Endothelial cell of umbilical vein (primary cell): ENCODE data around the gene CREB3.

Experiments used
- CTCF ChIP-seq, 2 donors: IDR thresholded peaks; 1 replicate in 1 of 2; 2 replicates in 1 of 2; pipeline ENCODE4 v1.5.1; 2011; ENCODE audit warnings: low read length in 2 of 2, mild to moderate bottlenecking in 2 of 2, moderate library complexity in 2 of 2, control low read depth in 1 of 2, inconsistent platforms in 1 of 2, low read depth in 1 of 2; ENCODE audit not compliant: insufficient read depth in 1 of 2; ENCODE audit errors: extremely low read depth in 1 of 2
- EZH2 ChIP-seq: IDR thresholded peaks from 2 replicates; pipeline ENCODE4 v1.6.1; 2012; ENCODE audit warnings: borderline replicate concordance, low read depth, mild to moderate bottlenecking, moderate library complexity, low read length, inconsistent platforms; ENCODE audit not compliant: severe bottlenecking
- FOS ChIP-seq: IDR thresholded peaks from 2 replicates; pipeline ENCODE4 v1.6.1; 2011; ENCODE audit warnings: mild to moderate bottlenecking, low read length, moderate library complexity, borderline replicate concordance; ENCODE audit not compliant: insufficient read depth
- GATA2 ChIP-seq: IDR thresholded peaks from 2 replicates; pipeline ENCODE4 v1.7.0; 2011; ENCODE audit warnings: low read depth, mild to moderate bottlenecking, moderate library complexity, mixed read lengths, low read length; ENCODE audit not compliant: insufficient read length, insufficient read depth
- JUN ChIP-seq: IDR thresholded peaks from 2 replicates; pipeline ENCODE4 v1.6.1; 2011; ENCODE audit warnings: borderline replicate concordance, low read depth; ENCODE audit not compliant: insufficient read length, insufficient read depth
- MAX ChIP-seq: IDR thresholded peaks from 2 replicates; pipeline ENCODE4 v1.6.1; 2011; ENCODE audit not compliant: insufficient read depth, insufficient read length
- MYC ChIP-seq: IDR thresholded peaks from one replicate; pipeline ENCODE4 v1.6.1; 2011; ENCODE audit warnings: mild to moderate bottlenecking, low read depth, low read length
- POLR2A ChIP-seq: IDR thresholded peaks from 2 replicates; pipeline ENCODE4 v1.6.1; 2012; ENCODE audit warnings: low read depth, mild to moderate bottlenecking, control low read depth, low read length
- POLR2AphosphoS5 ChIP-seq: IDR thresholded peaks from 2 replicates; pipeline ENCODE4 v1.6.1; 2012; ENCODE audit warnings: low read depth, mild to moderate bottlenecking, control low read depth, low read length, moderate library complexity; ENCODE audit not compliant: insufficient read depth

- TF ChIP-seq GATA2 (no peak), EZH2 (no peak), JUN (no peak), POLR2A (no peak), CTCF (IDR thresholded peaks at IDR 0.05; ENCODE audit: extremely low read depth in 1 of 2, insufficient read depth in 1 of 2, low read depth in 1 of 2, low read length in 2 of 2) (no peak), MAX (no peak), POLR2AphosphoS5 (no peak), MYC (no peak), FOS (no peak)
Measured at GRCh38 chr9:35711501-35712428, 20.7 kb upstream of the CREB3 start.
